GM12878 (cell line): Measurements from ENCODE around the gene THOC5. TPM values are rescaled to one million over a fixed set of nuclear protein-coding genes. Genes with fewer than 3 reads are reported as not detected.

Source experiments
- ATAC-seq: fragments of 200-7000 bp; cut with Tn5 transposase; 3 replicates; pipeline ENCODE4 v1.9.1; 2020; ENCODE audit warnings: mild to moderate bottlenecking, moderate library complexity
- BruUV-seq: library from RNA; stranded (reverse); fragments of 400-500 nt; replicated peaks from 2 replicates; lab custom pipeline; 2021; lab: Mats Ljungman, UMichigan
- CTCF ChIA-PET: fragments of 300-600 bp; sonication (Branson Sonifier 250); formaldehyde crosslinking; extraction: SDS; loops from one replicate; lab custom pipeline; 2021; ENCODE audit warnings: inconsistent platforms; lab: Yijun Ruan, JAX
- POLR2A ChIA-PET: fragments of 350-600 bp; formaldehyde crosslinking; extraction: SDS; loops from one replicate; lab custom pipeline; 2021; ENCODE audit warnings: inconsistent platforms; lab: Charles Lee
- RAD21 ChIA-PET: fragments of 300-600 bp; sonication (Branson Sonifier 250); formaldehyde crosslinking; loops from one replicate; lab custom pipeline; 2023; ENCODE audit warnings: antibody characterized with exemption; ENCODE audit not compliant: unreplicated experiment; lab: Charles Lee
- SMC1A ChIA-PET: fragments of 300-600 bp; sonication (Branson Sonifier 250); formaldehyde crosslinking; loops from one replicate; lab custom pipeline; 2023; ENCODE audit not compliant: unreplicated experiment, uncharacterized antibody; lab: Charles Lee
- DNase-seq: peaks from one replicate; pipeline ENCODE4 v3.0.0-alpha.2; 2011; ENCODE audit warnings: low read depth, low spot score
- FAIRE-seq: peaks from 3 replicates; lab custom pipeline; 2011; peaks lifted over from hg19 to GRCh38; lab: Jason Lieb, UNC
- H2AFZ ChIP-seq: 2 replicates; pipeline ENCODE4 v1.6.0; 2011; ENCODE audit warnings: low read depth, low read length, control low read depth; ENCODE audit not compliant: control insufficient read depth
- H3K27ac ChIP-seq: 2 replicates; pipeline ENCODE4 v1.5.1; 2011; ENCODE audit warnings: control low read depth; ENCODE audit not compliant: control insufficient read depth, insufficient read depth
- H3K27me3 ChIP-seq, 2 experiments: replicated peaks in 1 of 2; 2 replicates each; pipeline versions ENCODE4 v1.6.0 to v1.6.1; 2011; ENCODE audit warnings: low read length in 1 of 2; ENCODE audit not compliant: control insufficient read depth in 2 of 2, insufficient read depth in 2 of 2
- H3K36me3 ChIP-seq, 2 experiments: 2 replicates each; pipeline ENCODE4 v1.5.1; 2011; ENCODE audit warnings: low read length in 1 of 2; ENCODE audit not compliant: control insufficient read depth in 2 of 2, insufficient read depth in 2 of 2
- H3K4me1 ChIP-seq: 2 replicates; pipeline ENCODE4 v1.6.1; 2011; ENCODE audit warnings: mild to moderate bottlenecking, low read length, moderate library complexity, mixed read lengths; ENCODE audit not compliant: control insufficient read depth, insufficient read depth
- H3K4me2 ChIP-seq: 2 replicates; pipeline ENCODE4 v1.6.0; 2011; ENCODE audit warnings: control low read depth; ENCODE audit not compliant: control insufficient read depth, insufficient read depth
- H3K4me3 ChIP-seq: fragments of 200-600 bp; sonication (generic); 2 replicates; pipeline ENCODE4 v1.5.1; 2016
- H3K79me2 ChIP-seq: 2 replicates; pipeline ENCODE4 v1.6.0; 2011; ENCODE audit warnings: low read length; ENCODE audit not compliant: control insufficient read depth, insufficient read depth
- H3K9ac ChIP-seq: 2 replicates; pipeline ENCODE4 v1.8.0; 2011; ENCODE audit warnings: low read length, control low read depth, mixed read lengths; ENCODE audit not compliant: control insufficient read depth, insufficient read depth
- H3K9me3 ChIP-seq: replicated peaks from 3 replicates; pipeline ENCODE4 v1.5.1; 2011; ENCODE audit warnings: mild to moderate bottlenecking, low read length; ENCODE audit not compliant: control insufficient read depth, insufficient read depth
- H4K20me1 ChIP-seq: 2 replicates; pipeline ENCODE4 v1.6.0; 2011; ENCODE audit not compliant: control insufficient read depth, insufficient read depth
- ASH2L ChIP-seq: fragments of 300-600, 200-600 bp; sonication (generic); IDR thresholded peaks from 2 replicates; pipeline ENCODE4 v1.6.1; 2017; ENCODE audit warnings: low read depth, mild to moderate bottlenecking, borderline replicate concordance
- BCL11A ChIP-seq: IDR thresholded peaks from 2 replicates; pipeline ENCODE4 v1.6.1; 2011; ENCODE audit warnings: low read depth, low read length
- CBFB ChIP-seq: IDR thresholded peaks from 2 replicates; pipeline ENCODE4 v1.6.1; 2016; ENCODE audit warnings: antibody characterized with exemption, low read depth
- CBX3 ChIP-seq: fragments of 200-600 bp; sonication (generic); IDR thresholded peaks from 2 replicates; pipeline ENCODE4 v1.6.1; 2016; ENCODE audit warnings: low read depth, borderline replicate concordance
- CBX5 ChIP-seq: sonication (generic); IDR thresholded peaks from 2 replicates; pipeline ENCODE4 v1.6.1; 2016; ENCODE audit warnings: low read depth, moderate library complexity, mild to moderate bottlenecking, inconsistent platforms
- CHD1 ChIP-seq: IDR thresholded peaks from 2 replicates; pipeline ENCODE4 v1.6.1; 2012; ENCODE audit warnings: low read depth, low read length, improper control_type of control experiment
- CUX1 ChIP-seq: IDR thresholded peaks from 2 replicates; pipeline ENCODE4 v1.6.1; 2012; ENCODE audit warnings: improper control_type of control experiment, low read depth, low read length; ENCODE audit not compliant: insufficient replicate concordance
- KDM1A ChIP-seq: fragments of 200-600 bp; sonication (generic); IDR thresholded peaks from 2 replicates; pipeline ENCODE4 v1.6.1; 2016; ENCODE audit warnings: borderline replicate concordance
- MLLT1 ChIP-seq: fragments of 450-650 bp; IDR thresholded peaks from 2 replicates; pipeline ENCODE4 v1.6.1; 2016; ENCODE audit warnings: mild to moderate bottlenecking
- NFXL1 ChIP-seq: fragments of 450-650 bp; IDR thresholded peaks from 2 replicates; pipeline ENCODE4 v1.6.1; 2017; ENCODE audit warnings: antibody characterized with exemption, mild to moderate bottlenecking, borderline replicate concordance
- NFYB ChIP-seq: IDR thresholded peaks from 2 replicates; pipeline ENCODE4 v1.6.1; 2011; ENCODE audit warnings: low read depth, mild to moderate bottlenecking, low read length, improper control_type of control experiment, moderate library complexity; ENCODE audit not compliant: insufficient read depth
- RCOR1 ChIP-seq: conservative IDR thresholded peaks from 2 replicates; pipeline ENCODE4 v1.6.1; 2012; ENCODE audit warnings: low read depth, low read length, improper control_type of control experiment
- RELA ChIP-seq: fragments of 450-650 bp; IDR thresholded peaks from 2 replicates; pipeline ENCODE4 v1.8.0; 2014; ENCODE audit warnings: borderline replicate concordance; ENCODE audit not compliant: partially characterized antibody
- SMAD5 ChIP-seq: IDR thresholded peaks from 2 replicates; pipeline ENCODE4 v1.6.1; 2016; ENCODE audit warnings: antibody characterized with exemption, low read depth
- ZZZ3 ChIP-seq: IDR thresholded peaks from 2 replicates; pipeline ENCODE4 v1.6.1; 2011; ENCODE audit warnings: low read depth; ENCODE audit not compliant: control insufficient read depth, insufficient read length
- WGBS: methylation state at CpG from one replicate; pipeline ENCODE4 v1.1.6; 2016; ENCODE audit warnings: low lambda C conversion rate; ENCODE audit not compliant: insufficient replicate concordance, insufficient coverage; ENCODE audit errors: missing lambda C conversion rate; 5-methylcytosine and 5-hydroxymethylcytosine counted together
- in situ Hi-C: fragments of 300-500 bp; cut with MboI; formaldehyde crosslinking; loops from 9 replicates; pipeline ENCODE4 v1.14.3; 2018; ENCODE audit warnings: mixed read lengths
- intact Hi-C: fragments of 100-400 bp; cut with micrococcal nuclease; formaldehyde crosslinking; loops from one replicate; pipeline ENCODE4 v1.14.2; 2022; ENCODE audit not compliant: unreplicated experiment
- polyA plus RNA-seq, 11 experiments: library from polyadenylated mRNA; depleted of rRNA in 4 of 11; unstranded in 6 of 11; stranded (reverse) in 5 of 11; fragments of >200 nt; fragmentation: Nextera tagmentation in 4 of 11; fragmentation: Illumina TruSeq in 1 of 11; extraction: Ambion mirVana in 4 of 11; extraction: Trizol in 1 of 11; gene quantifications; 1 replicate in 1 of 11; 2 replicates in 10 of 11; pipeline versions ENCODE4 v1.2.1 to v1.2.3, GENCODE V29; 2011 to 2016; ENCODE audit warnings: inconsistent platforms in 2 of 11, missing spikeins in 2 of 11, low read depth in 1 of 11
- total RNA-seq, 4 experiments: library from RNA; depleted of rRNA in 3 of 4; stranded (reverse); fragments of >200 nt in 3 of 4; fragmentation: Illumina TruSeq in 1 of 4; extraction: Trizol in 1 of 4; gene quantifications; 2 replicates each; pipeline versions ENCODE4 v1.2.1 to v1.2.3, GENCODE V29; 2013 to 2021

The THOC5 gene
- total and polyA plus RNA-seq, 10 of the 15 experiments (the other 5 are each of a cell fraction or from before 2014, with no cell fraction given): 20.9 to 44.9 (median 31.4) TPM

DNA sequence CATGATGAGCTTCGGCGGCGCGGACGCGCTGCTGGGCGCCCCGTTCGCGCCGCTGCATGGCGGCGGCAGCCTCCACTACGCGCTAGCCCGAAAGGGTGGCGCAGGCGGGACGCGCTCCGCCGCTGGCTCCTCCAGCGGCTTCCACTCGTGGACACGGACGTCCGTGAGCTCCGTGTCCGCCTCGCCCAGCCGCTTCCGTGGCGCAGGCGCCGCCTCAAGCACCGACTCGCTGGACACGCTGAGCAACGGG lies 73.4 kb downstream of the THOC5 start (continued):
- no peak for TF ChIP-seq CBX3

DNA sequence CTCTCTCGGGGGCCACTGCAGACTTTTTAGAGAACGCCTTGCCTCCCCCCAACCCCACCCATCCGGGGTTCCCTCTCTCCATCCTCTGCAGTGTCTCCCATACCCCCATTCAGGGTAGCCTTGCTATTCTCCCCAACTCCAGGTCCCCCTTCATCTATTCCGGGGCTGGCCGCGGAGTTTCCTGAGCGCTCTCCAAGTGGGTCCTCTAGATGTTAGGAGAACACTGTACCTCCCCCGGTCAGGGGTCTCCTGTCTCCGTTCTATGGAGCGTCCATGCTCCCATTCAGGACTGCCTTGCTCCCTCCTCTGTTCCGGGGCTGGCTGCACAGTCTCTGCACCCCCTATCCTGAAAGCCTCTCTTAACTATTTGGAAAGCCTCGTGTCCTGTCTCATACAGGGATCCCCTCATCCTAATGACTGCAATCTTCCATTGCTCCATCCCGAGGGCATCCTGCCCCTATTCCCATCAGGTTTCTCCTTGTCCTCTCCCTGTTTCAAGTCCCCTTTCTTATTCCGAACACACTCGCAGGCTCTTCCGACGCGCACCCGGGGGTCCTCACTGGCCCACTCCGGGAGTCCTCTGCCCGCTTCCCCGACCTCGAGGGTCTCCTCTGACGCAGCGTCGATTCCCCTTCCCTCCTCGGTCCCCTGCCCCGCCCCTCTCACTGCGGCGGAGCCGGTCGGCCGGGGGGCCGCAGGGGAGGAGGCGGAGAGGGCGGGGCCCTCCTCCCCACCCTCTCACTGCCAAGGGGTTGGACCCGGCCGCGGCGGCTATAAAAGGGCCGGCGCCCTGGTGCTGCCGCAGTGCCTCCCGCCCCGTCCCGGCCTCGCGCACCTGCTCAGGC lies 73.9 kb downstream of the THOC5 start, which contains the start of gene NEFH:
TSS of gene NEFH (plus strand) at position 802 of the 845 bp plus-strand sequence. CDS start 45 bp downstream, outside the sequence.
- Histone ChIP-seq H4K20me1 (no peaks in the 10 kb centered on the region), H3K9me3 (no peaks in the 10 kb centered on the region; the same call in 2 of the 3 replicates), H3K4me3 (no peak within 1 kb of the TSS), H3K27me3 (peaks cover 0 to 3% of the 10 kb centered on the region in 2 experiments; a peak in 3 of 4 replicates), H3K36me3 (no peaks in the 10 kb centered on the region), H3K4me2 (no peak within 1 kb of the TSS), H3K4me1 (peaks cover 8% of the 10 kb centered on the region; the same call in 1 of the 2 replicates), H3K27ac (no peak within 1 kb of the TSS), H3K79me2 (no peaks in the 10 kb centered on the region), H2AFZ (no peak within 1 kb of the TSS), H3K9ac (no peak within 1 kb of the TSS)
- POLR2A ChIA-PET: no interaction called here
- in situ Hi-C loops: no loop called here
- RAD21 ChIA-PET: no interaction called here
- DNase-seq (no peak), FAIRE-seq (no peak), ATAC-seq (no peak)
- intact Hi-C loops: no loop called here
- no TSS peak for BruUV-seq
- CTCF ChIA-PET: no interaction called here
- 66% methylated on average over 22 of the region's 48 CpGs for WGBS
- SMC1A ChIA-PET: no interaction called here
- TF ChIP-seq CBFB: no peak
- TF ChIP-seq CUX1: no peak
- TF ChIP-seq MLLT1: no peak
- no peak for TF ChIP-seq CBX5
- TF ChIP-seq CHD1: no peak
- TF ChIP-seq NFXL1: no peak
- TF ChIP-seq RCOR1: no peak
- TF ChIP-seq ASH2L: no peak
- no peak for TF ChIP-seq SMAD5
- no peak for TF ChIP-seq NFYB
- TF ChIP-seq ZZZ3: no peak
- no peak for TF ChIP-seq RELA
- TF ChIP-seq KDM1A: no peak
- no peak for TF ChIP-seq BCL11A
